ENCODE results near the gene CPNE5. TPM values are rescaled to one million over a fixed set of nuclear protein-coding genes. Genes with fewer than 3 reads are reported as not detected.
A peak's percentile ranks its signal among the peaks of the same experiment; 100 is the strongest.

The CPNE5 gene
- total and polyA plus RNA-seq, 7 donors: 0.03 to 1.7 (median 0.41) TPM

- Histone ChIP-seq H3K36me3 (ENCODE audit: insufficient read depth in 1 of 2, low read depth in 1 of 2) (no peaks in the 10 kb centered on the region), H3K9me3 (no peaks in the 10 kb centered on the region), H3K27ac (no peak overlapping the region), H3K4me3 (no peak overlapping the region), H3K4me1 (peaks cover 11% of the 10 kb centered on the region), H3K27me3 (ENCODE audit: insufficient read depth in 3 of 3, low read length in 2 of 3) (peaks cover 0 to 4% (median 0%) of the 10 kb centered on the region in 3 donors)
- DNase-seq (no peak), ATAC-seq (no peak)
- TF ChIP-seq, protein P1, sequence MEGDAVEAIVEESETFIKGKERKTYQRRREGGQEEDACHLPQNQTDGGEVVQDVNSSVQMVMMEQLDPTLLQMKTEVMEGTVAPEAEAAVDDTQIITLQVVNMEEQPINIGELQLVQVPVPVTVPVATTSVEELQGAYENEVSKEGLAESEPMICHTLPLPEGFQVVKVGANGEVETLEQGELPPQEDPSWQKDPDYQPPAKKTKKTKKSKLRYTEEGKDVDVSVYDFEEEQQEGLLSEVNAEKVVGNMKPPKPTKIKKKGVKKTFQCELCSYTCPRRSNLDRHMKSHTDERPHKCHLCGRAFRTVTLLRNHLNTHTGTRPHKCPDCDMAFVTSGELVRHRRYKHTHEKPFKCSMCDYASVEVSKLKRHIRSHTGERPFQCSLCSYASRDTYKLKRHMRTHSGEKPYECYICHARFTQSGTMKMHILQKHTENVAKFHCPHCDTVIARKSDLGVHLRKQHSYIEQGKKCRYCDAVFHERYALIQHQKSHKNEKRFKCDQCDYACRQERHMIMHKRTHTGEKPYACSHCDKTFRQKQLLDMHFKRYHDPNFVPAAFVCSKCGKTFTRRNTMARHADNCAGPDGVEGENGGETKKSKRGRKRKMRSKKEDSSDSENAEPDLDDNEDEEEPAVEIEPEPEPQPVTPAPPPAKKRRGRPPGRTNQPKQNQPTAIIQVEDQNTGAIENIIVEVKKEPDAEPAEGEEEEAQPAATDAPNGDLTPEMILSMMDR (IDR thresholded peaks at IDR 0.05): no peak
- intact Hi-C loops (cut with DNase I): no loop called here
- 51 to 70% (median 58%) methylated on average over 17 of the region's 17 CpGs for WGBS, 3 donors
Observed at GRCh38 chr6:36834576-36835341, 4.5 kb downstream of the CPNE5 start.

GRCh38 chr6:36833182-36833789 is 6.0 kb downstream of the CPNE5 start:
- Histone ChIP-seq H3K4me1 (peaks cover 15% of the 10 kb centered on the region), H3K36me3 (ENCODE audit: insufficient read depth in 1 of 2, low read depth in 1 of 2) (no peaks in the 10 kb centered on the region), H3K4me3 (no peak overlapping the region), H3K9me3 (no peaks in the 10 kb centered on the region), H3K27ac (no peak overlapping the region), H3K27me3 (ENCODE audit: insufficient read depth in 3 of 3, low read length in 2 of 3) (no peaks in the 10 kb centered on the region)
- WGBS, 3 donors: 93 to 95% (median 94%) methylated on average over 7 of the region's 7 CpGs
- ATAC-seq (no peak), DNase-seq (no peak)
- TF ChIP-seq, protein P1 (IDR thresholded peaks at IDR 0.05): no peak
- intact Hi-C loops (cut with DNase I): no loop called here

DNA sequence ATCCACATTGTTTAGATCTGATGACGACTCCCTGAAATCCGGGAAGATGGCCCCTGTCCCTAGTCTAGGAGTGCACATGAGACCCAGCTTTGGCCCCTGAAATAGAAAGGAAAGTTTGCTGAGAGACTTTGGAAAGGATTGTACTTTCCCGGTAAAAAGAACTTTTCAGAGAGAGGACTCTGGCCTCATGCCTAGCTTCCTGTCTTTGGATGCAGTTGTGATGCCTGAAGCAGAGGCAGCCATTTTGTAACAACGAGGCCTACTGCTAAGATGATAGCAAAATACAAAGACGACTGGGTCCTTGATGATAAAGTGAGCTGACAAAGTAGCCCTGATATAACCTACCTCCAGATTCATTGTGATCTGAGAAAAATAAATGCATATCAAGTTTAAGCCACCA is 6.9 kb downstream of the CPNE5 start:
- DNase-seq: no peak
- Histone ChIP-seq H3K36me3 (ENCODE audit: insufficient read depth in 1 of 2, low read depth in 1 of 2) (no peaks in the 10 kb centered on the region), H3K27me3 (ENCODE audit: insufficient read depth in 3 of 3, low read length in 2 of 3) (no peaks in the 10 kb centered on the region), H3K9me3 (no peaks in the 10 kb centered on the region), H3K4me3 (no peak overlapping the region), H3K27ac (no peak overlapping the region), H3K4me1 (peaks cover 15% of the 10 kb centered on the region)
- no peak for ATAC-seq
- intact Hi-C loops (cut with DNase I): no loop called here
- TF ChIP-seq, protein P1 (IDR thresholded peaks at IDR 0.05): no peak
- WGBS, 3 donors: 86 to 90% (median 90%) methylated on average over 5 of the region's 5 CpGs

GRCh38 chr6:36830577-36830976 is 8.7 kb downstream of the CPNE5 start:
- no peak overlapping the region for H3K4me3 ChIP-seq
- 26 to 54% (median 34%) methylated on average over 2 of the region's 2 CpGs for WGBS, 3 donors
- H3K36me3 ChIP-seq (ENCODE audit: insufficient read depth in 1 of 2, low read depth in 1 of 2): no peaks in the 10 kb centered on the region
- ATAC-seq: peak in 3 of 4 donors; percentile 12 to 47 (median 28)
- H3K27me3 ChIP-seq (ENCODE audit: insufficient read depth in 3 of 3, low read length in 2 of 3): no peaks in the 10 kb centered on the region
- peaks cover 15% of the 10 kb centered on the region for H3K4me1 ChIP-seq
- H3K27ac ChIP-seq: peak overlapping the region; percentile 51
- TF ChIP-seq, protein P1 (IDR thresholded peaks at IDR 0.05): no peak
- no peak for DNase-seq
- intact Hi-C loops (cut with DNase I): no loop called here
- H3K9me3 ChIP-seq: no peaks in the 10 kb centered on the region

All from psoas muscle (tissue), 8 donors.